IgD-negative memory B cell (primary cell): ENCODE data around the gene APH1A. TPM values are rescaled to one million over a fixed set of nuclear protein-coding genes. Genes with fewer than 3 reads are reported as not detected.
"Not testable (repeated sequence)": the region's sequence is repeated elsewhere in the genome, so short reads cannot be mapped to it uniquely, and the experiment has no call there.

Source experiments
- H3K27ac Mint-ChIP-seq, 3 donors: one replicate each; pipeline ENCODE4 v1.8.0; 2020 to 2022; ENCODE audit warnings: mild to moderate bottlenecking in 3 of 3, mixed read lengths in 3 of 3, moderate library complexity in 1 of 3
- H3K27me3 Mint-ChIP-seq: one replicate; pipeline ENCODE4 v1.8.0; 2021; ENCODE audit warnings: mixed read lengths
- H3K36me3 Mint-ChIP-seq: one replicate; pipeline ENCODE4 v1.8.0; 2020; ENCODE audit warnings: mild to moderate bottlenecking, mixed read lengths
- H3K4me1 Mint-ChIP-seq, 3 donors: one replicate each; pipeline ENCODE4 v1.8.0; 2020 to 2022; ENCODE audit warnings: mixed read lengths in 3 of 3, mild to moderate bottlenecking in 1 of 3
- H3K4me3 Mint-ChIP-seq, 4 donors: one replicate each; pipeline ENCODE4 v1.8.0; 2020 to 2022; ENCODE audit warnings: mild to moderate bottlenecking in 4 of 4, mixed read lengths in 4 of 4, moderate library complexity in 3 of 4
- H3K9me3 Mint-ChIP-seq, 3 donors: one replicate each; pipeline ENCODE4 v1.8.0; 2020 to 2021; ENCODE audit warnings: mixed read lengths in 3 of 3, mild to moderate bottlenecking in 1 of 3
- polyA plus RNA-seq: library from polyadenylated mRNA; unstranded; fragments of 300-500 nt; fragmentation: Illumina TruSeq; gene quantifications from one replicate; pipeline ENCODE4 v1.2.3, GENCODE V29; 2021

APH1A gene
- 78.4 TPM for polyA plus RNA-seq

- no peaks in the 10 kb centered on the region for H3K27me3 Mint-ChIP-seq
- H3K4me3 Mint-ChIP-seq, result peak within 1 kb of the TSS; percentile 95 to 99 (median 98)
- peaks cover 4% of the 10 kb centered on the region for H3K36me3 Mint-ChIP-seq
- no peaks in the 10 kb centered on the region for H3K9me3 Mint-ChIP-seq
- H3K27ac Mint-ChIP-seq, result peak within 1 kb of the TSS; percentile 96 to 99 (median 98)
- H3K4me1 Mint-ChIP-seq, result peaks cover 20 to 25% (median 22%) of the 10 kb centered on the region in 3 donors
These were observed at the start of gene APH1A for GRCh38 chr1:150268705-150269403. Gene APH1A (minus strand): TSS chr1:150269016. CDS start chr1:150268810, 206 bp downstream.

DNA sequence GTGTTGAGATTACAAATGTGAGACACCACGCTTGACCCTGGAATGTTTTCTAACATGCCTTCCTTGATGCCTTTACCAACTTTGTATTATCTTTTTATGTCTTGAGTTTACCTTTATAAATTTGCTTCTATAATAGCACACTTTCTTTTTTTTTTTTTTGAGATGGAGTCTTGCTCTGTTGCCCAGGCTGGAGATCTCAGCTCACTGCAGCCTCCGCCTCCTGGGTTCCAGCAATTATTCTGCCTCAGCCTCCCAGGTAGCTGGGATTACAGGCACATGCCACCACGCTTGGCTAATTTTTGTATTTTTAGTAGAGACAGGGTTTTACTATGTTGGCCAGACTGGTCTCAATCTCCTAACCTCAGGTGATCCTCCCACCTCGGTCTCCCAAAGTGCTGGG lies 45.9 kb upstream of the APH1A start:
- H3K27ac Mint-ChIP-seq, result not testable (repeated sequence)

DNA sequence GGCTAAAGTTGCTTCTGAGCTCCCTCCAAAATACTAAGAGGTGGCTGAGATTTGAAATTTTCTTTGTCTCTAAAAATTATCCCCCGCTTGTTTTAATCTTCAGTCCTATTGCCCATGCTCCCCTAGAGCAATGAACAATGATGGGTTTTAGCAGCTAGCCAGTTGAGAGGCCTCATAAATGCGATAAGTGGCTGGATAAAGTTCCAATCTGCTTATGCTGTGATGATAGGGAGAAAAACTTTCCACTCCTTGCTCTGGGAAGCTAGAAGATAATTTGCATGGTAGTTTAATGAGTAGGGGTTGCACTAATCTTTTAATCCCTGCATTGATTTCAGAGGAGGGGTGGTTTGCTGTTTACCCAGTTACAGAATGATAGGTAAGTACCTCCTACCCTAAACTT lies 42.9 kb upstream of the APH1A start:
- no peak overlapping the region for H3K4me3 Mint-ChIP-seq
- no peaks in the 10 kb centered on the region for H3K9me3 Mint-ChIP-seq
- no peaks in the 10 kb centered on the region for H3K27me3 Mint-ChIP-seq
- H3K27ac Mint-ChIP-seq, result no peak overlapping the region
- peaks cover 5% of the 10 kb centered on the region for H3K36me3 Mint-ChIP-seq
- H3K4me1 Mint-ChIP-seq, result peaks cover 0 to 1% (median 0%) of the 10 kb centered on the region in 3 donors

More for the DNA sequence above, 45.9 kb upstream of the APH1A start:
- H3K4me1 Mint-ChIP-seq, H3K27me3 Mint-ChIP-seq, H3K9me3 Mint-ChIP-seq, H3K4me3 Mint-ChIP-seq, H3K36me3 Mint-ChIP-seq: not testable (repeated sequence)

GRCh38 chr1:150309758-150310508 lies 41.1 kb upstream of the APH1A start:
- no peak overlapping the region for H3K27ac Mint-ChIP-seq
- no peaks in the 10 kb centered on the region for H3K9me3 Mint-ChIP-seq
- peaks cover 7% of the 10 kb centered on the region for H3K36me3 Mint-ChIP-seq
- no peaks in the 10 kb centered on the region for H3K27me3 Mint-ChIP-seq
- no peak overlapping the region for H3K4me3 Mint-ChIP-seq
- peaks cover 0 to 1% (median 1%) of the 10 kb centered on the region in 3 donors for H3K4me1 Mint-ChIP-seq

- H3K27me3 Mint-ChIP-seq, H3K27ac Mint-ChIP-seq, H3K4me3 Mint-ChIP-seq, H3K9me3 Mint-ChIP-seq, H3K36me3 Mint-ChIP-seq, H3K4me1 Mint-ChIP-seq: not testable (repeated sequence)
These were observed 39.8 kb upstream of the APH1A start for GRCh38 chr1:150308585-150308984.

DNA sequence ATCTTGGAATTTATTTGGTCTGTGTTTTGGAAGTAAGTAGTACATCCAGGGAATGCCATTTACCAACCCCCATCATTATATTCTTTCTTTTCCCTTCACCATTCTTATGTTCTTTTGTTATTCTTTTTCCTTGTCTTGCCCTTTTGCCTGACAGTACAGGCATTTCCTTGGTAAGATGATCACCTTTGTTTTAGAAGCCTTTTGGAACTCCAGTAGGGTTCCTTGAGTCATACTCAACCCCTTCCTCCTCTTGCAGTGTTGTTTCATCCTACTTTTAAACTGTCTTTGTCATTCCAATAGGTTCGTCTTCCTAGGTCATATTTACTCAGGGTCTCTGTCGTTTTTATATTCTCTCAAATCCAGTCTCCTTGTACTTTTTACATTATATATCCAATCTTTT lies 34.1 kb upstream of the APH1A start:
- no peak overlapping the region for H3K4me3 Mint-ChIP-seq
- peaks cover 13% of the 10 kb centered on the region for H3K36me3 Mint-ChIP-seq
- no peaks in the 10 kb centered on the region for H3K9me3 Mint-ChIP-seq
- no peak overlapping the region for H3K27ac Mint-ChIP-seq
- H3K4me1 Mint-ChIP-seq, result peaks cover 0 to 5% (median 0%) of the 10 kb centered on the region in 3 donors
- no peaks in the 10 kb centered on the region for H3K27me3 Mint-ChIP-seq

DNA sequence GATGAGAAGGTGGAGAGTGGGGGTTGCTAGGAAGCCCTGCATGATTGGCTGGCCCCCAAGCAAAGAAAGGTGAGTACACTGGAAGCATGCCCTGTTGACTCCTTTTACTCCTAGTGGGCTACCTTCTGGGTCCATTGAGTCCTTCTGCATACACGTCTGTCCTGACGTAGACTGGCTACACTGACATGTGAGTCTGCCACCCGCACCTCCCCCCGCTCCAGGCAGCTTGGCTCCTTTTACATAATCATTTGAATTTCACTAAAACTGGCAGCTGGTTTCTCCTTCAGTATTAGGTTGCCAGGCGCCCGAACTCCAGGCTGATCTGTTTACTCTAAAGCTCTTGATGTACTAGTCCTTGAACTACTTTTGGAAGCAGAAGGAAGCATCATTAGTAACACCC lies 33.5 kb upstream of the APH1A start:
- H3K27me3 Mint-ChIP-seq, result no peaks in the 10 kb centered on the region
- H3K9me3 Mint-ChIP-seq, result no peaks in the 10 kb centered on the region
- H3K36me3 Mint-ChIP-seq, result peaks cover 11% of the 10 kb centered on the region
- peaks cover 0 to 7% (median 4%) of the 10 kb centered on the region in 3 donors for H3K4me1 Mint-ChIP-seq
- H3K27ac Mint-ChIP-seq, result no peak overlapping the region
- peak overlapping the region in 1 of 4 donors; percentile 57 for H3K4me3 Mint-ChIP-seq

DNA sequence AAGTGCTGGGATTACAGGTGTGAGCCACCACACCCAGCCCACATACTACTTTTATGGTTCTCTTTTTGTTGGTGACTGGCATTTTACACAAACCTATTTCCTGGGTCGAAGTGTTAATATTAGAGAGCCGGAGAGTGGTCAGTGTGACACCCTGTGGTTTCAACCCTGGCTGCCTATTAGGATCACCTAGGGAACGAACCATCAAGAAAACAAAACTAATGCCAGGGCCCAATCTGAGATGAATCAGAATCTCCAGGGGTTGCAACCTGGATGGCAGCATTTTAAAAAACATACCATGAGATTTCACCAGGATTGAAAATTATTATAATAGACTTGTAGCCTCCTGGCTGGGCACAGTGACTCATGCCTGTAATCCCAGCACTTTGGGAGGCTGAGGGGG lies 30.9 kb upstream of the APH1A start:
- H3K9me3 Mint-ChIP-seq, result no peaks in the 10 kb centered on the region
- no peaks in the 10 kb centered on the region for H3K27me3 Mint-ChIP-seq
- H3K36me3 Mint-ChIP-seq, result peaks cover 8% of the 10 kb centered on the region
- peak overlapping the region in 1 of 3 donors; percentile 83 for H3K27ac Mint-ChIP-seq
- H3K4me3 Mint-ChIP-seq, result no peak overlapping the region
- H3K4me1 Mint-ChIP-seq, result peaks cover 4 to 17% (median 12%) of the 10 kb centered on the region in 3 donors

DNA sequence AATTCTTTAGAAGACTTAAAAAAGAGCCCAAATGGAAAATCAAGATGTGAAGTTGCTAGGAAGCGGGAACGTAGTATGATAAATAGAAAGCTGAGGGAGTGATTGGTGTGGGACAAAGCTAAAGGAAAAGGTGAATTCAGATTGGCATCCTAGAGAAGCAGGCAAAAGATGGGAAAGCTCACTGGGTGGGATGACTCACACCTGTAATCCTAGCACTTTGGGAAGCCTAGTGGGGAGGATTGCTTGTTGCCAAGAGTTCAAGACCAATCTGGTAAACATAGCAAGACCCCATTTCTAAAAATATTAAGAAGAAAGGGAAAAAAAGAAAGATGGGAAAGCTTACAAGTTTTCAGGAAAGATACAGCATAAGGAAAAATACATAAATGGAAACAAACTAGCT lies 26.7 kb upstream of the APH1A start:
- Mint-ChIP-seq H3K4me3 (peak overlapping the region in 2 of 4 donors; percentile 61 to 67), H3K9me3 (no peaks in the 10 kb centered on the region), H3K36me3 (peaks cover 2% of the 10 kb centered on the region), H3K4me1 (peaks cover 18 to 33% (median 25%) of the 10 kb centered on the region in 3 donors), H3K27ac (peak overlapping the region in 2 of 3 donors; percentile 47 to 54), H3K27me3 (no peaks in the 10 kb centered on the region)

- peaks cover 2% of the 10 kb centered on the region for H3K36me3 Mint-ChIP-seq
- H3K27ac Mint-ChIP-seq, result peak within 1 kb of the TSS; percentile 96 to 97 (median 97)
- H3K4me3 Mint-ChIP-seq, result peak within 1 kb of the TSS; percentile 91 to 98 (median 96)
- H3K27me3 Mint-ChIP-seq, result no peaks in the 10 kb centered on the region
- peaks cover 18 to 33% (median 25%) of the 10 kb centered on the region in 3 donors for H3K4me1 Mint-ChIP-seq
- no peaks in the 10 kb centered on the region for H3K9me3 Mint-ChIP-seq
These were observed 24.8 kb upstream of the APH1A start, which contains the start of gene MRPS21 for GRCh38 chr1:150293433-150294253. Gene MRPS21 (plus strand): TSS chr1:150293861. CDS start chr1:150294367, 506 bp downstream.

DNA sequence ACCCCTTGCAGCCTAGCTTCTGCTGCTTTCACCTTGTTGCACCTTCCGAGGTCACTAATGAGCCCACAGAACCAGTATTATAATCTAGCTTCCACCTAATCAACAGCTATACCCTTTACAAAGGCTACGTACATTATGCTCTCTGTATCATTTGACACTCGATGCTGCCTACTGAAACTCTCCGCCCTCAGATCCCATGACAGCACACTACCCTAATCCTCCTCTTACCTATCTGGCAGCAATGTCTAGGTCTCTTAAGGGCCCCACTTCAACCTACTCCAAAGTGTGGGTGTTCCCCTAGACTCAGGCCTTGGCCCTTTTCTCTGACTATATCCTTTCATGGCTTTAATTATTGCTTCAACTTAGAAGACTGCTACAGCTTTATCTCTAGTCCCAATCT lies 20.0 kb upstream of the APH1A start:
- H3K4me3 Mint-ChIP-seq, result no peak overlapping the region

DNA sequence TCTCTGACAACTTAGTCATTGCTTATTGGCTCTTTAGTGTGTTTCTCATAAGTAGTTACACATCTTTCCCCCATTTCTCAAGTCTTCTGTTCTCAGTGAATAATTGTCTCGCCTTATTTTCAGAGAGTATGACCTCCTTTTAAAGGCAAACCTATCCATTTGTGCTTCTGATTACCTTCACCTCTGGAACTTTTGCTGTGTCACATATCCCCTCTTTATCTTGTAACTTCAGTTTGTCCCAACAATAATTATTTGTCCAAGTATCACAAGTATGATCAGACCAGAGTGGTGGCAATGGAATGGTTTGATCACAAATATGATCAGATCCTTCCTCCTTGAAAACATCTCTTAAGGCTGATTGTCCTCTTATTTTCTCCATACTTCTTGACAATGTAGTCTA lies 19.6 kb upstream of the APH1A start:
- Mint-ChIP-seq H3K36me3 (peaks cover under 1% of the 10 kb centered on the region), H3K27me3 (no peaks in the 10 kb centered on the region), H3K9me3 (no peaks in the 10 kb centered on the region), H3K27ac (no peak overlapping the region), H3K4me3 (no peak overlapping the region), H3K4me1 (peaks cover 6 to 8% (median 6%) of the 10 kb centered on the region in 3 donors)

More for the DNA sequence above, 20.0 kb upstream of the APH1A start:
- Mint-ChIP-seq H3K36me3 (peaks cover 2% of the 10 kb centered on the region), H3K4me1 (peaks cover 8 to 11% (median 10%) of the 10 kb centered on the region in 3 donors), H3K27ac (no peak overlapping the region), H3K27me3 (no peaks in the 10 kb centered on the region), H3K9me3 (no peaks in the 10 kb centered on the region)

DNA sequence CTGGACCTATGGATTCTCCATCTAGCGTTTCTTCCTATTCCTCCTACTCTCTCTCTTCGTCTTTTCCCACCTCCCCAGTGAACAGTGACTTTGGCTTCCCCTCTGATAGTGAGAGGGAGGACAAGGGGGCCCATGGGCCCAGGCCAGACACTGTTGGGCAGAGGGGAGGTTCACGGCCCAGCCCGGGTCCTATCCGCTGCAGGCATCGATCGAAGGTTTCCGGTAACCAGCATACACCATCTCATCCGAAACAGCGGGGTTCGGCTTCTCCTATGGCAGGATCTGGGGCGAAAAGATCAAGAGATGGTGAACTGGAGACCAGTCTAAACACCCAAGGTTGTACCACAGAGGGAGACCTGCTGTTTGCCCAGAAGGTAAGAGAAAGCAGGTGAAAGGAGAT lies 14.4 kb upstream of the APH1A start:
- Mint-ChIP-seq H3K27me3 (peaks cover 2% of the 10 kb centered on the region), H3K27ac (peak overlapping the region in 2 of 3 donors; percentile 2 to 14)

GRCh38 chr1:150282558-150282958 lies 13.7 kb upstream of the APH1A start:
- Mint-ChIP-seq H3K27me3 (peaks cover 2% of the 10 kb centered on the region), H3K9me3 (no peaks in the 10 kb centered on the region), H3K27ac (peak overlapping the region in 2 of 3 donors; percentile 2 to 90), H3K36me3 (peaks cover 3% of the 10 kb centered on the region), H3K4me1 (peaks cover 10 to 14% (median 12%) of the 10 kb centered on the region in 3 donors), H3K4me3 (peak overlapping the region; percentile 61 to 97 (median 92))

More for the DNA sequence above, 14.4 kb upstream of the APH1A start:
- H3K9me3 Mint-ChIP-seq, result no peaks in the 10 kb centered on the region
- H3K4me3 Mint-ChIP-seq, result peak overlapping the region; percentile 28 to 67 (median 56)
- peaks cover 10 to 14% (median 12%) of the 10 kb centered on the region in 3 donors for H3K4me1 Mint-ChIP-seq
- peaks cover 3% of the 10 kb centered on the region for H3K36me3 Mint-ChIP-seq
